Gastroesophageal sphincter (tissue), 4 donors: ENCODE measurements around the gene PTPN6. TPM values are rescaled to one million over a fixed set of nuclear protein-coding genes. Genes with fewer than 3 reads are reported as not detected.

Source experiments
- ATAC-seq: fragments of 150-250 bp; one replicate; pipeline ENCODE4 v1.9.1; 2016; ENCODE audit warnings: mild to moderate bottlenecking, moderate library complexity
- H3K27ac ChIP-seq, 4 donors: fragments of 200-600 bp; sonication (generic) in 3 of 4; 1 replicate in 3 of 4; 2 replicates in 1 of 4; pipeline ENCODE4 v1.5.1; 2016 to 2019
- H3K27me3 ChIP-seq: fragments of 200-600 bp; sonication (generic); one replicate; pipeline ENCODE4 v1.5.1; 2019
- H3K36me3 ChIP-seq, 2 donors: fragments of 200-600 bp; sonication (generic); one replicate each; pipeline ENCODE4 v1.5.1; 2019; ENCODE audit warnings: control low read depth in 1 of 2
- H3K4me1 ChIP-seq, 3 donors: fragments of 200-600 bp; sonication (generic); 1 replicate in 2 of 3; 2 replicates in 1 of 3; pipeline ENCODE4 v1.5.1; 2016 to 2019; ENCODE audit warnings: control low read depth in 2 of 3
- H3K4me3 ChIP-seq, 2 donors: fragments of 200-600 bp; sonication (generic); one replicate each; pipeline ENCODE4 v1.5.1; 2019; ENCODE audit warnings: mild to moderate bottlenecking in 1 of 2, moderate library complexity in 1 of 2
- H3K9me3 ChIP-seq, 3 donors: fragments of 200-600 bp; sonication (generic); one replicate each; pipeline ENCODE4 v1.5.1; 2017 to 2019; ENCODE audit warnings: control low read depth in 2 of 3
- CTCF ChIP-seq, 4 experiments: fragments of 200-600 bp in 2 of 4; fragments of 450-650 bp in 2 of 4; sonication (generic) in 1 of 4; IDR thresholded peaks; one replicate each; pipeline ENCODE4 v1.5.1; 2017 to 2019; ENCODE audit warnings: antibody characterized with exemption in 4 of 4, mild to moderate bottlenecking in 2 of 4, moderate library complexity in 2 of 4
- EP300 ChIP-seq: sonication (generic); formaldehyde crosslinking; IDR thresholded peaks from one replicate; pipeline ENCODE4 v1.6.1; 2017; ENCODE audit warnings: antibody characterized with exemption, mild to moderate bottlenecking
- POLR2A ChIP-seq, 2 donors: fragments of 450-650 bp; IDR thresholded peaks; one replicate each; pipeline ENCODE4 v1.6.1; 2017; ENCODE audit warnings: antibody characterized with exemption in 2 of 2, mild to moderate bottlenecking in 2 of 2, moderate library complexity in 1 of 2
- POLR2AphosphoS5 ChIP-seq: sonication (generic); formaldehyde crosslinking; IDR thresholded peaks from one replicate; pipeline ENCODE4 v1.6.1; 2017; ENCODE audit warnings: antibody characterized with exemption
- WGBS, 2 donors: methylation state at CpG; one replicate each; pipeline ENCODE4 v1.1.5; 2018; ENCODE audit warnings: low coverage in 1 of 2; 5-methylcytosine and 5-hydroxymethylcytosine counted together
- total RNA-seq, 4 donors: library from RNA; depleted of rRNA; stranded (reverse); fragments of >200 nt; gene quantifications; one replicate each; pipeline ENCODE4 v1.1.0, GENCODE V29; 2016

Gene PTPN6
- total RNA-seq, 4 donors from 2014 or later = 2.6 to 15.9 (median 7.5) TPM

DNA sequence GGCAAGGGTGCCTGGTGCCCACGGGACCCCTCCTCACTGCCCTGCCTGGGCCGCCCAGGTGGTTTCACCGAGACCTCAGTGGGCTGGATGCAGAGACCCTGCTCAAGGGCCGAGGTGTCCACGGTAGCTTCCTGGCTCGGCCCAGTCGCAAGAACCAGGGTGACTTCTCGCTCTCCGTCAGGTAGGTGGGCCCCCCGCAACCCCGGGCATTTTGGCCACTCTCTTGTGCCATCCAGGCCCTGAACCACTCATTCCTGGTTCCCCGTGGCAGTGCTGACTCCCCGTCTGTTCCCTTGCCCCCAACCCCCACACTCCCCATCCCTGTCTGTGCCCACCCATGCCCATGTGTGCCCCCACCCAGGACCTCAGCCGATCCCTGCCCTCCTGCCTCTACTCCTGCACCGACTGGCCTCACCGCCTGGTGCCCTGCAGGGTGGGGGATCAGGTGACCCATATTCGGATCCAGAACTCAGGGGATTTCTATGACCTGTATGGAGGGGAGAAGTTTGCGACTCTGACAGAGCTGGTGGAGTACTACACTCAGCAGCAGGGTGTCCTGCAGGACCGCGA lies 480 bp downstream of the PTPN6 start:
- Histone ChIP-seq H3K27me3 (no peaks in the 10 kb centered on the region), H3K9me3 (no peaks in the 10 kb centered on the region), H3K36me3 (peaks cover 0 to 5% of the 10 kb centered on the region in 2 donors), H3K27ac (peak overlapping the region in 3 of 4 donors; percentile 43 to 69 (median 56)), H3K4me3 (peak overlapping the region; percentile 9 to 43), H3K4me1 (peaks cover 0 to 15% (median under 1%) of the 10 kb centered on the region in 3 donors)
- no CpG with 5 or more reads among the region's 20 CpGs for WGBS, 2 donors
- TF ChIP-seq POLR2AphosphoS5 = no peak
- TF ChIP-seq POLR2A (IDR thresholded peaks at IDR 0.05) = no peak
- no peak for TF ChIP-seq CTCF (IDR thresholded peaks at IDR 0.05)
- no peak for TF ChIP-seq EP300
- ATAC-seq = no peak

GRCh38 chr12:6952121-6952862 lies 1.1 kb downstream of the PTPN6 start:
- peaks cover 0 to 8% (median 0%) of the 10 kb centered on the region in 3 donors for H3K4me1 ChIP-seq
- ATAC-seq = no peak
- peak overlapping the region in 2 of 4 donors; percentile 56 to 69 for H3K27ac ChIP-seq
- peaks cover 0 to 2% of the 10 kb centered on the region in 2 donors for H3K36me3 ChIP-seq
- no peaks in the 10 kb centered on the region for H3K27me3 ChIP-seq
- no peak for TF ChIP-seq EP300
- TF ChIP-seq POLR2AphosphoS5 = no peak
- TF ChIP-seq POLR2A (IDR thresholded peaks at IDR 0.05) = no peak
- no peaks in the 10 kb centered on the region for H3K9me3 ChIP-seq
- peak overlapping the region in 1 of 2 donors; percentile 43 for H3K4me3 ChIP-seq
- WGBS, 2 donors = 46 to 80% methylated on average over 1 to 3 of the region's 22 CpGs

DNA sequence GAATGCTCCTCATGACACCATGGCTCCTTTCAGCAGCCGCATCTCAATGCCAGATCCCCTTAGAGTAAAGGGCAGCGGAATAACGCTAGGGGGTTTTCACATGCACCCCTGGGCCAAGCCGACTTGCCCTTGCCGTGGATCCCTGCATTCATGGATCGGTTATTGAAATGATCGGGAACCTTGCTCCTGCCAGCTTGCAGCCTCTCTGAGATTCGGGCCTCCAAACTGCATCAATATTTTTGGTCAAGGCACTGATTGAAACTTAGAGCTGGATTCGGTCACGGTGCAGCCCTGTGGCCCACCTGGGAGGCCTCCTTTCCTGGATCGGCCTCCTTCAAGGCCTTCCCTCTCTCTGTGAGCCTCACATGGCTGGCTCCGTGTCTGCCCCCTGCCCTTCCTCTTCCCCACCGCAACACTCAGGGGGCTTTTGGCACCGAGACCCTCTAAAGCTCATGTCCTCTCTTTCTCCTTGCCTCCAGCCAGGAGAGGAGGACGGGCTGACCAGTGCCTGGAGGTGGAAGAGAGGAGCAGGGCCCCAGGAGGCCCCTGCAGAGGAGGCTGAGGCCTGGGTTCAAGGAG lies 1.8 kb downstream of the PTPN6 start:
- 80% methylated on average over 2 of the region's 15 CpGs; no CpG with 5 or more reads in 1 of the 2 donors for WGBS, 2 donors
- no peaks in the 10 kb centered on the region for H3K36me3 ChIP-seq
- H3K4me3 ChIP-seq = peak overlapping the region in 1 of 2 donors; percentile 43
- no peak for ATAC-seq
- peaks cover 0 to 8% (median 0%) of the 10 kb centered on the region in 3 donors for H3K4me1 ChIP-seq
- H3K9me3 ChIP-seq = no peaks in the 10 kb centered on the region
- peak overlapping the region in 2 of 4 donors; percentile 31 to 69 for H3K27ac ChIP-seq
- no peaks in the 10 kb centered on the region for H3K27me3 ChIP-seq
- TF ChIP-seq EP300 = no peak
- TF ChIP-seq POLR2AphosphoS5 = no peak
- no peak for TF ChIP-seq POLR2A (IDR thresholded peaks at IDR 0.05)
- no peak for TF ChIP-seq CTCF (IDR thresholded peaks at IDR 0.05)

GRCh38 chr12:6953442-6954315 lies 2.5 kb downstream of the PTPN6 start:
- 43 to 51% methylated on average over 10 to 13 of the region's 24 CpGs for WGBS, 2 donors
- no peak for TF ChIP-seq EP300
- Histone ChIP-seq H3K4me3 (peak overlapping the region in 1 of 2 donors; percentile 43), H3K9me3 (no peaks in the 10 kb centered on the region), H3K4me1 (peaks cover 0 to 13% (median 0%) of the 10 kb centered on the region in 3 donors), H3K27ac (peak overlapping the region in 2 of 4 donors; percentile 31 to 69), H3K36me3 (no peaks in the 10 kb centered on the region), H3K27me3 (no peaks in the 10 kb centered on the region)
- ATAC-seq = peak; percentile 54

- no peak overlapping the region for H3K4me3 ChIP-seq
- H3K9me3 ChIP-seq = no peaks in the 10 kb centered on the region
- 55 to 72% methylated on average over 2 to 6 of the region's 21 CpGs for WGBS, 2 donors
- H3K27ac ChIP-seq = peak overlapping the region in 1 of 4 donors; percentile 40
- TF ChIP-seq EP300 = no peak
- no peak for TF ChIP-seq POLR2A (IDR thresholded peaks at IDR 0.05)
- TF ChIP-seq POLR2AphosphoS5 = no peak
- no peak for TF ChIP-seq CTCF (IDR thresholded peaks at IDR 0.05)
- H3K36me3 ChIP-seq = no peaks in the 10 kb centered on the region
- H3K4me1 ChIP-seq = peaks cover 0 to 20% (median 0%) of the 10 kb centered on the region in 3 donors
- ATAC-seq = no peak
- H3K27me3 ChIP-seq = no peaks in the 10 kb centered on the region
Measured at GRCh38 chr12:6954316-6955107, 3.4 kb downstream of the PTPN6 start.
